Fibroblast of lung (primary cell): Measurements from ENCODE around the gene GSPT1. TPM values are rescaled to one million over a fixed set of nuclear protein-coding genes. Genes with fewer than 3 reads are reported as not detected.
"Not testable (repeated sequence)": the region's sequence is repeated elsewhere in the genome, so short reads cannot be mapped to it uniquely, and the experiment has no call there.

Source experiments
- DNase-seq, 2 donors: peaks; one replicate each; pipeline versions ENCODE4 v3.0.0 to v3.0.0-alpha.2; 2010; ENCODE audit warnings: low read depth in 2 of 2
- H2AFZ ChIP-seq: 2 replicates; pipeline ENCODE4 v1.5.1; 2012; ENCODE audit warnings: low read length, control low read depth, inconsistent platforms
- H3K27ac ChIP-seq: 2 replicates; pipeline ENCODE4 v1.5.1; 2011; ENCODE audit warnings: low read length, control low read depth; ENCODE audit not compliant: insufficient read depth
- H3K27me3 ChIP-seq: 2 replicates; pipeline ENCODE4 v1.5.1; 2011; ENCODE audit warnings: mild to moderate bottlenecking, low read length; ENCODE audit not compliant: control insufficient read depth, insufficient read depth
- H3K36me3 ChIP-seq: 2 replicates; pipeline ENCODE4 v1.5.1; 2011; ENCODE audit warnings: low read length; ENCODE audit not compliant: control insufficient read depth, insufficient read depth
- H3K4me1 ChIP-seq: 2 replicates; pipeline ENCODE4 v1.5.1; 2011; ENCODE audit warnings: low read length; ENCODE audit not compliant: control insufficient read depth, insufficient read depth; ENCODE audit errors: extremely low read depth
- H3K4me2 ChIP-seq: 2 replicates; pipeline ENCODE4 v1.5.1; 2011; ENCODE audit warnings: low read length, control low read depth; ENCODE audit not compliant: insufficient read depth; ENCODE audit errors: extremely low read depth
- H3K4me3 ChIP-seq, 4 experiments: fragments of 200-600 bp in 1 of 4; sonication (generic) in 1 of 4; replicated peaks in 1 of 4; 2 replicates each; pipeline ENCODE4 v1.5.1; 2011 to 2016; ENCODE audit warnings: low read length in 4 of 4, low read depth in 3 of 4, mild to moderate bottlenecking in 3 of 4, control low read depth in 2 of 4, inconsistent platforms in 1 of 4, mixed read lengths in 1 of 4; ENCODE audit not compliant: insufficient read depth in 1 of 4; ENCODE audit errors: control extremely low read depth in 1 of 4
- H3K79me2 ChIP-seq: 2 replicates; pipeline ENCODE4 v1.5.1; 2012; ENCODE audit warnings: mild to moderate bottlenecking, low read length, inconsistent platforms; ENCODE audit not compliant: control insufficient read depth, insufficient read depth
- H3K9ac ChIP-seq: 2 replicates; pipeline ENCODE4 v1.5.1; 2011; ENCODE audit warnings: mild to moderate bottlenecking, low read length, control low read depth; ENCODE audit not compliant: insufficient read depth
- H3K9me3 ChIP-seq: 2 replicates; pipeline ENCODE4 v1.5.1; 2012; ENCODE audit warnings: low read depth, low read length; ENCODE audit not compliant: control insufficient read depth, insufficient read depth
- H4K20me1 ChIP-seq: 2 replicates; pipeline ENCODE4 v1.5.1; 2011; ENCODE audit warnings: low read length; ENCODE audit not compliant: control insufficient read depth, insufficient read depth; ENCODE audit errors: extremely low read depth
- CTCF ChIP-seq, 2 donors: IDR thresholded peaks in 1 of 2; conservative IDR thresholded peaks in 1 of 2; 1 replicate in 1 of 2; 2 replicates in 1 of 2; pipeline ENCODE4 v1.5.1; 2011 to 2012; ENCODE audit warnings: low read length in 2 of 2, control low read depth in 1 of 2, inconsistent platforms in 1 of 2, low read depth in 1 of 2, mild to moderate bottlenecking in 1 of 2
- EZH2 ChIP-seq: IDR thresholded peaks from 2 replicates; pipeline ENCODE4 v1.5.1; 2012; ENCODE audit warnings: low read length, control low read depth, mild to moderate bottlenecking; ENCODE audit errors: missing control alignments
- polyA plus RNA-seq, 2 donors: library from polyadenylated mRNA; depleted of rRNA in 1 of 2; stranded (reverse) in 1 of 2; unstranded in 1 of 2; fragments of >200 nt; gene quantifications; 2 replicates each; pipeline ENCODE4 v1.2.1, GENCODE V29; 2011 to 2012; ENCODE audit warnings: missing spikeins in 1 of 2
- total RNA-seq: library from RNA; depleted of rRNA; stranded (reverse); fragments of >200 nt; gene quantifications from 2 replicates; pipeline ENCODE4 v1.2.1, GENCODE V29; 2014

Gene GSPT1
- total and polyA plus RNA-seq, 2 donors (not counting 1 experiment from before 2014, with no cell fraction given): 57.3 to 116 TPM

DNA sequence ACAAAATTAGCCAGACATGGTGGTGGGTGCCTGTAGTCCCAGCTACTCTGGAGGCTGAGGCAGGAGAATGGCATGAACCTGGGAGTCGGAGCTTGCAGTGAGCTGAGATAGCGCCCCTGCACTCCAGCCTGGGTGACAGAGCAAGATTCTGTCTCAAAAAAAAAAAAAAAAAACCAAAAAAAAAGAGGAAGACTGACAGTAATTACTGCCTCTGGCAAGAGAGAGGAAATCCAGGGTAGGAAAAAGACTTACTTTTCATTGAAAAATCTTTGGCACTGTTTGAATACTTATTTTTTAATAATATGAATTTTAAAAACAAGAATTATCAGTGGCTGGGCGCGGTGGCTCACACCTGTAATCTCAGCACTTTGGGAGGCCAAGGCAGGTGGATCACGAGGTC lies 46.7 kb upstream of the GSPT1 start:
- not testable (repeated sequence) for H4K20me1 ChIP-seq, H3K36me3 ChIP-seq, H3K4me3 ChIP-seq, H3K27ac ChIP-seq, H3K4me2 ChIP-seq, H3K9me3 ChIP-seq, H3K79me2 ChIP-seq, H2AFZ ChIP-seq, DNase-seq, H3K27me3 ChIP-seq, H3K9ac ChIP-seq, H3K4me1 ChIP-seq

- no peaks in the 10 kb centered on the region for H3K79me2 ChIP-seq
- H4K20me1 ChIP-seq: no peaks in the 10 kb centered on the region
- H2AFZ ChIP-seq: peak overlapping the region; percentile 17
- no peak overlapping the region for H3K9ac ChIP-seq
- no peak overlapping the region for H3K4me3 ChIP-seq
- H3K27ac ChIP-seq: no peak overlapping the region
- H3K4me2 ChIP-seq: no peak overlapping the region
- H3K36me3 ChIP-seq: no peaks in the 10 kb centered on the region
- H3K27me3 ChIP-seq: no peaks in the 10 kb centered on the region
- TF ChIP-seq CTCF (conservative IDR thresholded peaks at IDR 0.05 in 1 of 2, IDR thresholded peaks at IDR 0.05 in 1 of 2; ENCODE audit: low read depth in 1 of 2, low read length in 2 of 2) (no peak), EZH2 (no peak)
- H3K9me3 ChIP-seq: no peaks in the 10 kb centered on the region
- peaks cover 9% of the 10 kb centered on the region for H3K4me1 ChIP-seq
- no peak for DNase-seq
These were observed 42.0 kb upstream of the GSPT1 start for GRCh38 chr16:11957591-11958395.

- peaks cover 9% of the 10 kb centered on the region for H3K4me1 ChIP-seq
- H3K4me3 ChIP-seq: no peak overlapping the region
- no peak for DNase-seq
- no peaks in the 10 kb centered on the region for H4K20me1 ChIP-seq
- no peak for TF ChIP-seq CTCF (conservative IDR thresholded peaks at IDR 0.05 in 1 of 2, IDR thresholded peaks at IDR 0.05 in 1 of 2; ENCODE audit: low read depth in 1 of 2, low read length in 2 of 2)
- no peak for TF ChIP-seq EZH2
- H3K27me3 ChIP-seq: no peaks in the 10 kb centered on the region
- H3K27ac ChIP-seq: no peak overlapping the region
- no peaks in the 10 kb centered on the region for H3K79me2 ChIP-seq
- no peak overlapping the region for H2AFZ ChIP-seq
- H3K4me2 ChIP-seq: no peak overlapping the region
- no peaks in the 10 kb centered on the region for H3K36me3 ChIP-seq
- no peak overlapping the region for H3K9ac ChIP-seq
- no peaks in the 10 kb centered on the region for H3K9me3 ChIP-seq
These were observed 40.8 kb upstream of the GSPT1 start for GRCh38 chr16:11956558-11956957.
